Measurements from ENCODE around the gene MRPL10.

The MRPL10 gene

DNA sequence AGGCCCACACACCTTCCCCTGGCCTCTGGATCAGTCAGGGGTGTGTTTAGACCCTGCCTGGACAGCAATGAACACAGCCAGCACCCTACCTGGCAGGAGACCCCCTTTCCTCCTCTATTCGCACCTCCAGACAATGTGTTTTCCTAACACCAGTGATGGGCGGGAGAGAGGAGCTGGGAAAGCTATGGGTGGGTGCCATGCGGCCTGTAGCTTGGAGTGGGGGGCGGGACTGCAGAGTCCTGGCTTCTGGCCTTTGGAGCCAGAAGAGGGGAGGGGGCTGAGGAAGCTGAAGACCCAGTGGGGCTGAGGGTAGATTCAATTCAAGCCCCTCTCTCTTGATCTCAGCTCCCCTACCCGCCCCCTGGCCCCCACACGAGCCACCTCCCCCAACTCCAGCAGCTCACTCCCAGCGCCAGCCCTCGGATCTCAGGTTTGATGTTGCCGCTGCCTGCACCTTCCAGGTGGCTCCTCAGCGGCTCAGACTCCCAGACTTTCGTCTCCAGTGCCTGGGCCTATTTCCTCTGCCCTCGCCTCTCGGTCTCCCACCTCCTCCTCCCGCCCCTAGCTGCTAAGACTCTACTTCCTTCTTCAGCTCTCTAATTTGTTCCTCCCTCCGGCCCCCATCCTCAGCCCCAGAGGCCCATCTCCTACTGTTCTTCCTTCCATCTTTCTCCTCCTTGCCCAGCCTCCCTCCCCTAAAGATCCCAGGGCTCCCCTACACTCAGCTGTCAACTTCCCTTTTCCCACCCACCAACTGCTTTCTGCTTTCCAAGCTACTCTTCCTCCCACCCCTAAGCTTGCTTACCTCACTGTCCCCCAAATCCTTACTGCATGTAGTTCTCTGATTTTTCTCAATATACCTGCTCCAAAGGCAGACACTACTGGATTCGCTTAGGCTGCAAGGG lies 26.5 kb upstream of the MRPL10 start:
- TF ChIP-seq, protein P1, sequence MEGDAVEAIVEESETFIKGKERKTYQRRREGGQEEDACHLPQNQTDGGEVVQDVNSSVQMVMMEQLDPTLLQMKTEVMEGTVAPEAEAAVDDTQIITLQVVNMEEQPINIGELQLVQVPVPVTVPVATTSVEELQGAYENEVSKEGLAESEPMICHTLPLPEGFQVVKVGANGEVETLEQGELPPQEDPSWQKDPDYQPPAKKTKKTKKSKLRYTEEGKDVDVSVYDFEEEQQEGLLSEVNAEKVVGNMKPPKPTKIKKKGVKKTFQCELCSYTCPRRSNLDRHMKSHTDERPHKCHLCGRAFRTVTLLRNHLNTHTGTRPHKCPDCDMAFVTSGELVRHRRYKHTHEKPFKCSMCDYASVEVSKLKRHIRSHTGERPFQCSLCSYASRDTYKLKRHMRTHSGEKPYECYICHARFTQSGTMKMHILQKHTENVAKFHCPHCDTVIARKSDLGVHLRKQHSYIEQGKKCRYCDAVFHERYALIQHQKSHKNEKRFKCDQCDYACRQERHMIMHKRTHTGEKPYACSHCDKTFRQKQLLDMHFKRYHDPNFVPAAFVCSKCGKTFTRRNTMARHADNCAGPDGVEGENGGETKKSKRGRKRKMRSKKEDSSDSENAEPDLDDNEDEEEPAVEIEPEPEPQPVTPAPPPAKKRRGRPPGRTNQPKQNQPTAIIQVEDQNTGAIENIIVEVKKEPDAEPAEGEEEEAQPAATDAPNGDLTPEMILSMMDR (IDR thresholded peaks at IDR 0.05; ENCODE audit: insufficient read depth, missing control alignments): no peak
- DNase-seq (ENCODE audit: insufficient read length, low spot score) (no peak), FAIRE-seq (no peak)

DNA sequence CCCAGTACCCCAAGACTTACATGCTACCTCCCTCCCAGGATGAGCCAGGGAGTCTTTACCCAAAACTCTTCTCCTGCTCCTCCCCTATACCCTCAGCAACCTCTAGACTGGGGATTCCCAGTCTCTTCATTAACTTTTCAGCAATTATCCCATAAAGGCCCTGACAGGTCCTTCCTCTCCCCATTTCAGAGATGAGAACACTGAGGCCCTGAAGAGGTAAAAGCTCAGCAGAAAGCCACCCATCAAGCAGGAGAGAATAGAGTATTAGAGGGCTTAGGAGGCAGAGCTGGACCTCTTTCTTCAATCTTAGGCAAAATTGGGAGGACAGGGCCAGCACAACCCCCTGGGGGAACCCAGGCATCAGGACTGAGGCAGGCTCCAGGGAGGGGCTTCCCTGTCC lies 25.5 kb upstream of the MRPL10 start:
- TF ChIP-seq, protein P1 (IDR thresholded peaks at IDR 0.05; ENCODE audit: insufficient read depth, missing control alignments): no peak
- FAIRE-seq (no peak), DNase-seq (ENCODE audit: insufficient read length, low spot score) (no peak)

DNA sequence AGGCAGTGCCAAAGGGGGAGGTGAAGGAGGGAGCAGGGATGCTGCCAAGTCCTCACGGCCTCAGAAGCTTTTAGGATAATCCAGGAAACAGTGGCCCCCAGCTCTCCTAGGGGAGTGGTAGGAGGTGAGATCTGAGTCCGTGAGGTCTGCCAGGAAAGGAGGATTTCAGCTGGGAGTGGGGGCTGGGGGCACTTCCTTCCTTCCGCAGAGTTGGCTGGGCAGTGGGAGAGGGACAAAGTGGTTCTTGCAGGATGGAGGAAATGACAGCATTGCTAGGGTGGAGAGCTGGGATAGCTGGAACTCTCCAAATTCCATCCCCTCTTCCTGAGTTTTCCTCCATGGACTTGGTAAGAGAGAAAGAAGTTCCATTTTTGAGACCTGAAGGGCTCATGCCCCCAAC lies 24.4 kb upstream of the MRPL10 start:
- TF ChIP-seq, protein P1 (IDR thresholded peaks at IDR 0.05; ENCODE audit: insufficient read depth, missing control alignments): no peak
- DNase-seq (ENCODE audit: insufficient read length, low spot score) (no peak), FAIRE-seq (no peak)

DNA sequence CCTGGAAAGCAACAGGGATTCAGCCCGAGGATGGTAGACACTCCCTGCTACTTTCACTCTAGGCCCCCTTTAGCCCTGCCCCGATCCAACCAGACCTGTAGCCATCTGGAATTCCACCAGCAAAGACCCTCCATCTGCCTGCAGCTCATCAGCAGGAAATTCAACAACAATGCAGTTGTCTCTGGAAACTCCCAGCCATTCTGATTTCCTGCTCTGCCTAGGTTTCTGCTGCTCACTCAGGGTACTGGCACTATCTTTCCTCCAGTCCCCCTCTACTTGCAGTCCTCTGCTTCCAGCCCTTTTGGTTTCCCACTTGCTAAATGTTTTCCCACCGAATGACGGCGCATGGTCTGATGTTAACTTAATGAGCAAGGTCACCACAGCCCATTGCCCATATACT lies 22.3 kb upstream of the MRPL10 start:
- DNase-seq (ENCODE audit: insufficient read length, low spot score) (no peak), FAIRE-seq (no peak)
- TF ChIP-seq, protein P1 (IDR thresholded peaks at IDR 0.05; ENCODE audit: insufficient read depth, missing control alignments): no peak

DNA sequence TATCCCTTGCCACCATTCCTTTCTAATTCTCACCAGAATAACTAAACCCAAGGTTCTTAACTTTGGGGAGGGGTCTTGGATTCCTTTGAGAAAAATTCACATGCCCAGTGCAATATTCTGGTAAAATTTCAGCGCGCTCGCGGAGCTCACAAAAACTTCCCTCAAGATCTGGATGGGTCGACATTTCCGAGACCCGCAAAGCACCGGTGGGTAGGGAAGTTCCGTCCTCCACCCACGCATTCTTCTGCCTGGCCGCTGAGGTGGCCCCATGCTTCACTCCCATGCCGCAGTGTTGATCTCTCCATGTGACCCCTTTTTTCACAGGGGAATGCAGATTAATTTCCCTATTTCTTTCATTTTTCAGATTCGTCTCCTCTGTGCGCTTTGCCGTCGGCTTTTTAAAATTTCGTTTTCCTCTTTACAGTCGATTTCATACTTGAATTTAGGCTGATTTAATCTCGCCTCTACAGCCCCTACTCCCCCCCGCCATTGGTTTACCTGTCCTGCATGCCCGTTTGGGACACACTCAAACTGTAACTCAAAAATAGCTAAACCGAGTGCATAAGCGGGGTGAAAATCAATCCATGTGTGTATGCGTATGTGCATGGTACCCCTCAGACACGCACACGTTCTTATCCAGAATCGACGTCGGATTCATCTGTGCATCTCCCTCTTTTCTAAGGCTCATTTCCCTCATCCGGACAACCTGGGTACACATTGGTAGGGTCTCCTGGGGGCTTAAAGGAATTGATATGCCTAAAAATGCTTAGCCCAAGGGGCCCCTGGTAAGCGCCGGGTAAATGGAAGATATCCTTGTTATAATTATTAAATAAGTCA lies 21.0 kb upstream of the MRPL10 start:
- DNase-seq (ENCODE audit: insufficient read length, low spot score) (no peak), FAIRE-seq (no peak)
- TF ChIP-seq, protein P1 (IDR thresholded peaks at IDR 0.05; ENCODE audit: insufficient read depth, missing control alignments): no peak

DNA sequence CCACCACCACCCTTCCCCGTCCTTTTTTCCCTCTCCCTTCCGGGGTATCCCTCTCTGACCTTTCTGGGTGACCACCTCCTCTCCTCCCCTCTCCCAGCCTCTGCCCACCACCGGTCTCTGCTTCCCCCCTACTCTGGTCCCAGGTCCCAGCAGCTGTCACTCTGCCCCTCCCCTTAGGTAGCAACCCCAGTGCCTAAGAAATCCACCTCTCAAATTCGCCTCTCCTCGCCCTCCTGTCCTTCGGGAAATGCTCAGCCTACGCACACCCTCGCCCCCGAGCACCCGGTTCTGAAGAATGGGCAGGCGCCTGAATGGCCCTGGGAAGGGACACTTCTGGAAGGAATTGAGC lies 20.4 kb upstream of the MRPL10 start:
- FAIRE-seq: no peak
- no peak for DNase-seq (ENCODE audit: insufficient read length, low spot score)
- TF ChIP-seq, protein P1 (IDR thresholded peaks at IDR 0.05; ENCODE audit: insufficient read depth, missing control alignments): no peak

Data from D721Med (cell line).